ENCODE data around the gene HIVEP3. TPM values are rescaled to one million over a fixed set of nuclear protein-coding genes. Genes with fewer than 3 reads are reported as not detected.

Gene HIVEP3
- total RNA-seq, 1 donor from 2014 or later: 5.7 TPM

GRCh38 chr1:41712081-41712480, 206.6 kb downstream of the HIVEP3 start:
- no peak overlapping the region for H3K4me3 ChIP-seq
- peaks cover 34% of the 10 kb centered on the region for H3K4me1 ChIP-seq
- no peak for DNase-seq
- no peaks in the 10 kb centered on the region for H3K27me3 ChIP-seq (ENCODE audit: low read depth)
- H3K27ac ChIP-seq (replicated peaks): no peak overlapping the region
- intact Hi-C loops (cut with micrococcal nuclease): no loop called here
- no peaks in the 10 kb centered on the region for H3K9me3 ChIP-seq (replicated peaks)
- no peaks in the 10 kb centered on the region for H3K36me3 ChIP-seq
- no peak for TF ChIP-seq CTCF (IDR thresholded peaks at IDR 0.05; ENCODE audit: borderline replicate concordance)

- Histone ChIP-seq H3K36me3 (no peaks in the 10 kb centered on the region), H3K9me3 (replicated peaks) (no peaks in the 10 kb centered on the region), H3K27ac (replicated peaks) (no peak overlapping the region), H3K27me3 (ENCODE audit: low read depth) (no peaks in the 10 kb centered on the region), H3K4me1 (peaks cover 34% of the 10 kb centered on the region), H3K4me3 (no peak overlapping the region)
- intact Hi-C loops (cut with micrococcal nuclease): no loop called here
- TF ChIP-seq CTCF (IDR thresholded peaks at IDR 0.05; ENCODE audit: borderline replicate concordance): no peak
- DNase-seq: no peak
Measured at GRCh38 chr1:41711581-41711980, 207.1 kb downstream of the HIVEP3 start.

GRCh38 chr1:41710980-41711379, 207.7 kb downstream of the HIVEP3 start:
- intact Hi-C loops (cut with micrococcal nuclease): no loop called here
- no peak for TF ChIP-seq CTCF (IDR thresholded peaks at IDR 0.05; ENCODE audit: borderline replicate concordance)
- no peaks in the 10 kb centered on the region for H3K27me3 ChIP-seq (ENCODE audit: low read depth)
- H3K27ac ChIP-seq (replicated peaks): no peak overlapping the region
- H3K4me3 ChIP-seq: no peak overlapping the region
- no peaks in the 10 kb centered on the region for H3K36me3 ChIP-seq
- H3K9me3 ChIP-seq (replicated peaks): no peaks in the 10 kb centered on the region
- no peak for DNase-seq
- H3K4me1 ChIP-seq: peaks cover 34% of the 10 kb centered on the region

GRCh38 chr1:41709873-41710272, 208.8 kb downstream of the HIVEP3 start:
- Histone ChIP-seq H3K9me3 (replicated peaks) (no peaks in the 10 kb centered on the region), H3K27ac (replicated peaks) (no peak overlapping the region), H3K4me1 (peaks cover 23% of the 10 kb centered on the region), H3K36me3 (no peaks in the 10 kb centered on the region), H3K27me3 (ENCODE audit: low read depth) (no peaks in the 10 kb centered on the region), H3K4me3 (no peak overlapping the region)
- intact Hi-C loops (cut with micrococcal nuclease): no loop called here
- no peak for TF ChIP-seq CTCF (IDR thresholded peaks at IDR 0.05; ENCODE audit: borderline replicate concordance)
- DNase-seq: no peak

DNA sequence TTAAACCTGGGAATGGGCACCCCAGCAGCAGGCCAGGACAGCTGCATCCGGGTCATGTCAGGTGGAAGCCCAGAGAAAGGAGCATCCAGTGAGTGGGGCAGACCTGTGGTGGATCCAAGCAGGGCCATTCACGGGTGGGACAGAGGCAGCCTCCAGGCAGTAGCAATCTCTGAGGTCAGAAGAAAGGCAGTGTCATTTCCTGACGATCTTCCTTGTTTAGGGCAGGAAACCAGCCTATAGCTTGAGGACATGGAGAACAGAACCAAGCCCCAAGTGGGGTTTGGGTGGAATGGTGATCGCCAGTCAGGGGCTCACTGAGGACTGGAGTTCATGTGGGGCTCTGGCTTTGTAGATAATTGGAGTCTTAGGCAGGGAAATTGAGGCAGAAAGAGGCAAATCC, 209.4 kb downstream of the HIVEP3 start:
- Histone ChIP-seq H3K9me3 (replicated peaks) (no peaks in the 10 kb centered on the region), H3K4me1 (peaks cover 18% of the 10 kb centered on the region), H3K36me3 (no peaks in the 10 kb centered on the region), H3K4me3 (no peak overlapping the region), H3K27me3 (ENCODE audit: low read depth) (no peaks in the 10 kb centered on the region), H3K27ac (replicated peaks) (no peak overlapping the region)
- intact Hi-C loops (cut with micrococcal nuclease): no loop called here
- no peak for DNase-seq
- TF ChIP-seq CTCF (IDR thresholded peaks at IDR 0.05; ENCODE audit: borderline replicate concordance): no peak

GRCh38 chr1:41708332-41708731, 210.4 kb downstream of the HIVEP3 start:
- TF ChIP-seq CTCF (IDR thresholded peaks at IDR 0.05; ENCODE audit: borderline replicate concordance): no peak
- Histone ChIP-seq H3K27ac (replicated peaks) (no peak overlapping the region), H3K9me3 (replicated peaks) (no peaks in the 10 kb centered on the region), H3K36me3 (no peaks in the 10 kb centered on the region), H3K4me3 (no peak overlapping the region), H3K27me3 (ENCODE audit: low read depth) (no peaks in the 10 kb centered on the region), H3K4me1 (peaks cover 13% of the 10 kb centered on the region)
- intact Hi-C loops (cut with micrococcal nuclease): no loop called here
- DNase-seq: no peak

Measured in left ventricle myocardium inferior (tissue), 1 donor.